DND-41 (cell line): ENCODE data around the gene MYH11.

Experiments used
- ATAC-seq: fragments of 200-7000 bp; cut with Tn5 transposase; 3 replicates; pipeline ENCODE4 v1.9.1; 2021; ENCODE audit warnings: low read depth; ENCODE audit not compliant: insufficient read depth
- DNase-seq: peaks from one replicate; pipeline ENCODE4 v3.0.0-alpha.2; 2020
- H2AFZ ChIP-seq: 2 replicates; pipeline ENCODE4 v1.6.0; 2012; ENCODE audit warnings: low read depth, low read length
- H3K27ac ChIP-seq: 2 replicates; pipeline ENCODE4 v1.5.1; 2012; ENCODE audit warnings: low read length, inconsistent platforms
- H3K27me3 ChIP-seq: fragments of 200-600 bp; sonication (generic); 2 replicates; pipeline ENCODE4 v1.6.0; 2012; ENCODE audit warnings: low read length, mild to moderate bottlenecking, inconsistent platforms; ENCODE audit not compliant: insufficient read depth, poor library complexity
- H3K36me3 ChIP-seq: 2 replicates; pipeline ENCODE4 v1.5.1; 2012; ENCODE audit warnings: low read length, inconsistent platforms; ENCODE audit not compliant: insufficient read depth
- H3K4me1 ChIP-seq: 2 replicates; pipeline ENCODE4 v1.5.1; 2012; ENCODE audit warnings: mild to moderate bottlenecking, low read length; ENCODE audit not compliant: insufficient read depth
- H3K4me2 ChIP-seq: 2 replicates; pipeline ENCODE4 v1.6.0; 2012; ENCODE audit warnings: mild to moderate bottlenecking, moderate library complexity, low read length, inconsistent platforms; ENCODE audit not compliant: insufficient read depth
- H3K4me3 ChIP-seq, 2 experiments: fragments of 200-600 bp in 1 of 2; shearing (Covaris generic) in 1 of 2; 2 replicates each; pipeline ENCODE4 v1.5.1; 2012 to 2016; ENCODE audit warnings: inconsistent platforms in 2 of 2, low read length in 2 of 2, mild to moderate bottlenecking in 2 of 2, low read depth in 1 of 2, moderate library complexity in 1 of 2
- H3K79me2 ChIP-seq: 2 replicates; pipeline ENCODE4 v1.6.0; 2012; ENCODE audit warnings: low read length, inconsistent platforms; ENCODE audit not compliant: insufficient read depth
- H3K9ac ChIP-seq: 2 replicates; pipeline ENCODE4 v1.6.0; 2012; ENCODE audit warnings: low read depth, mild to moderate bottlenecking, inconsistent platforms, low read length, moderate library complexity
- H3K9me3 ChIP-seq: 2 replicates; pipeline ENCODE4 v1.5.1; 2012; ENCODE audit warnings: low read length, moderate library complexity, mild to moderate bottlenecking, inconsistent platforms; ENCODE audit not compliant: insufficient read depth, severe bottlenecking
- H4K20me1 ChIP-seq: 2 replicates; pipeline ENCODE4 v1.6.0; 2012; ENCODE audit warnings: low read length; ENCODE audit not compliant: insufficient read depth
- EZH2 ChIP-seq: IDR thresholded peaks from 3 replicates; pipeline ENCODE4 v1.6.1; 2012; ENCODE audit warnings: borderline replicate concordance, low read depth, mild to moderate bottlenecking, moderate library complexity, low read length, inconsistent platforms; ENCODE audit not compliant: severe bottlenecking
- TF ChIP-seq, protein P1 (sequence below): IDR thresholded peaks from 2 replicates; pipeline ENCODE4 v1.5.1; 2012; ENCODE audit warnings: borderline replicate concordance, low read length, moderate library complexity, mild to moderate bottlenecking; ENCODE audit not compliant: poor library complexity, severe bottlenecking; ENCODE audit errors: extremely low read depth

MYH11 gene

DNA sequence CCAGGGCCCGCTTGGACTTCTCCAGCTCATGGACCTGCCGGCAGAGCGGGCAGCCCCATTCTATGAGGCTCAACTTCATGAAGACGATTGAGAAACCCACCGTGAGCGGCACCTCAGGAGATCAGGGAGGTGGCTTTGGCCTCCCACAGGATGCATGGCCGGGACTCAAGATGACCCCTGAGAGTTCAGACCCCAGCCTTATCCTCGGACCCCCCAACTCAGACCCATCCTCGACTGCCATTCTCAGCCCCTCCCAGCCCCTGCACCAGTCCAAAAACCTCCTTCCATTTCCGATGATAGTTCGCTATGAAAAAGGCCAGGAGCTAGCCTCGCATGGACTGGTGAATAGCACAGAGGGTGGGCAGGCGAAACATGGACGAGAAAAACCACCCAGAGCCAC, 135.8 kb downstream of the MYH11 start:
- Histone ChIP-seq H2AFZ (no peak overlapping the region), H3K9ac (no peak overlapping the region), H3K4me1 (no peaks in the 10 kb centered on the region), H3K27ac (no peak overlapping the region), H3K27me3 (no peaks in the 10 kb centered on the region), H3K4me3 (no peak overlapping the region), H3K9me3 (no peaks in the 10 kb centered on the region), H3K79me2 (no peaks in the 10 kb centered on the region), H3K4me2 (no peak overlapping the region), H4K20me1 (peaks cover 3% of the 10 kb centered on the region; the same call in 1 of the 2 replicates), H3K36me3 (peaks cover 75% of the 10 kb centered on the region)
- no peak for ATAC-seq
- TF ChIP-seq, protein P1, sequence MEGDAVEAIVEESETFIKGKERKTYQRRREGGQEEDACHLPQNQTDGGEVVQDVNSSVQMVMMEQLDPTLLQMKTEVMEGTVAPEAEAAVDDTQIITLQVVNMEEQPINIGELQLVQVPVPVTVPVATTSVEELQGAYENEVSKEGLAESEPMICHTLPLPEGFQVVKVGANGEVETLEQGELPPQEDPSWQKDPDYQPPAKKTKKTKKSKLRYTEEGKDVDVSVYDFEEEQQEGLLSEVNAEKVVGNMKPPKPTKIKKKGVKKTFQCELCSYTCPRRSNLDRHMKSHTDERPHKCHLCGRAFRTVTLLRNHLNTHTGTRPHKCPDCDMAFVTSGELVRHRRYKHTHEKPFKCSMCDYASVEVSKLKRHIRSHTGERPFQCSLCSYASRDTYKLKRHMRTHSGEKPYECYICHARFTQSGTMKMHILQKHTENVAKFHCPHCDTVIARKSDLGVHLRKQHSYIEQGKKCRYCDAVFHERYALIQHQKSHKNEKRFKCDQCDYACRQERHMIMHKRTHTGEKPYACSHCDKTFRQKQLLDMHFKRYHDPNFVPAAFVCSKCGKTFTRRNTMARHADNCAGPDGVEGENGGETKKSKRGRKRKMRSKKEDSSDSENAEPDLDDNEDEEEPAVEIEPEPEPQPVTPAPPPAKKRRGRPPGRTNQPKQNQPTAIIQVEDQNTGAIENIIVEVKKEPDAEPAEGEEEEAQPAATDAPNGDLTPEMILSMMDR = no peak
- no peak for TF ChIP-seq EZH2
- DNase-seq = no peak

DNA sequence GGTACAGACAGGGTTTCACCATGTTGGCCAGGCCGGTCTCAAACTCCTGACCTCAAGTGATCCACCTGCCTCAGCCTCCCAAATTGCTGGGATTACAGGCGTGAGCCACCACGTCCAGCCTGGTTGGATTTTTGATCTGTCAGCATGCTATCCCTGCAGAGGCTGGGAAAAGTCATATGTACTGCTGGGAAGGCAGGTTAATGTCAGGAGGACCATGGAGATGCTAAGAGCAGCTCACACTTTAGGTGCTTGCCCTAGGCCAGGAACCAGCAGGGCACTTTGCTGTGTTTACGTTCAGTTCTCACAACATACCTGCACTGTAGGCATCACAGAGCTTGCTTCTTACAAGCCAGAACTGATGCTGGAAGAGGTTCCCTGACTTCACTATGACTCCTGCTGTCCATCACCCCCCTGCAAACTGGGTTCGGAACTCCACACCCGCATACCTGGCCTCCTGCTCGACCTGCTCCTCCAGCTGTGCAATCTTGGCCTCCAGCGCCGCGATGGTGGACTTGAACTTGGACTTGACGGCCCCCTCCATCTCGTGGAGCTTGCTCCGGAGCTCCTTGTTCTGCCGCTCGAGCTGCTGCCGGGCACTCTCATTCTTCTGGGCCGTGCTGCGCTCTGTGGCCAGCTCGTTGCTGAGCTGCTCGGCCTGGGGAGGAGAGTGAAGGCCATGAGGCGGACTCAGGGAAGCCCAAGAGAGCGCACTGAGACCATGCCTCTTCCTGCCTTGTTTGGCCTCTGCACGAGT, 140.0 kb downstream of the MYH11 start:
- peaks cover 18% of the 10 kb centered on the region for H4K20me1 ChIP-seq
- no peak overlapping the region for H3K27ac ChIP-seq
- DNase-seq = no peak
- no peak overlapping the region for H3K4me2 ChIP-seq
- no peak overlapping the region for H2AFZ ChIP-seq
- no peaks in the 10 kb centered on the region for H3K4me1 ChIP-seq
- no peak for ATAC-seq
- H3K9ac ChIP-seq = no peak overlapping the region
- no peaks in the 10 kb centered on the region for H3K27me3 ChIP-seq
- no peaks in the 10 kb centered on the region for H3K9me3 ChIP-seq
- TF ChIP-seq EZH2 = no peak
- TF ChIP-seq, protein P1 = no peak
- H3K36me3 ChIP-seq = peaks cover 57% of the 10 kb centered on the region
- no peak overlapping the region for H3K4me3 ChIP-seq
- no peaks in the 10 kb centered on the region for H3K79me2 ChIP-seq

DNA sequence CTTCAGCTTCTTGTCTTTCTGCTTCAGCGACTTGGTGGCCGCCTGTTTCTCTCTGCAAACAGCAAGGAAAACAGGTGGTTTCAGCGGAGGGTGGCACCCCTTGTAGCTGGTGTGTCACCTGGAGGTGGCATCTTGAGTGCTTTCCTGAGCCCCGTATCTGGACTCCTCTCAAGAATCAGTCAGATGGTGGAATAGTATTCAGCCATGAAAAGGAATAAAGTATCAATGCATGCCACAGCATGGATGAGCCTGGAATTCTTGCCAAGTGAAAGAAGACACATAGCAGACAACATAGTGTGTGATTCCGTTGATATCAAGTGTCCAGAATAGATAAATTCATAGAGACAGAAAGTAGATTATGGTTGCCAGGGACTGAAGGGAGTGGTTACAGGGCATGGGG, 141.6 kb downstream of the MYH11 start:
- Histone ChIP-seq H3K4me3 (no peak overlapping the region), H3K9me3 (no peaks in the 10 kb centered on the region), H3K27me3 (no peaks in the 10 kb centered on the region), H3K4me2 (no peak overlapping the region), H3K9ac (no peak overlapping the region), H3K27ac (no peak overlapping the region), H2AFZ (no peak overlapping the region), H4K20me1 (peaks cover 18% of the 10 kb centered on the region), H3K4me1 (no peaks in the 10 kb centered on the region), H3K79me2 (no peaks in the 10 kb centered on the region), H3K36me3 (peaks cover 44% of the 10 kb centered on the region)
- ATAC-seq (no peak), DNase-seq (no peak)
- TF ChIP-seq, protein P1 = no peak
- TF ChIP-seq EZH2 = no peak
